Liver (tissue), 9 donors: ENCODE data around the gene IL2RA. TPM values are rescaled to one million over a fixed set of nuclear protein-coding genes. Genes with fewer than 3 reads are reported as not detected.

Experiments used
- DNase-seq: peaks from one replicate; pipeline ENCODE4 v3.0.0-alpha.2; 2017; ENCODE audit warnings: low spot score
- H3K27ac ChIP-seq, 2 donors: one replicate each; pipeline ENCODE4 v1.7.0; 2013; ENCODE audit warnings: inconsistent platforms in 2 of 2, low read length in 2 of 2, control low read depth in 1 of 2, low read depth in 1 of 2, mild to moderate bottlenecking in 1 of 2
- H3K27me3 ChIP-seq, 4 donors: one replicate each; pipeline versions ENCODE4 v1.6.1 to v1.7.0; 2013; ENCODE audit warnings: low read length in 3 of 4, inconsistent platforms in 1 of 4, mild to moderate bottlenecking in 1 of 4, moderate library complexity in 1 of 4; ENCODE audit not compliant: control insufficient read depth in 4 of 4, insufficient read depth in 4 of 4
- H3K36me3 ChIP-seq, 4 donors: one replicate each; pipeline versions ENCODE4 v1.6.1 to v1.7.0; 2013; ENCODE audit warnings: low read length in 3 of 4, mild to moderate bottlenecking in 3 of 4, low read depth in 1 of 4, moderate library complexity in 1 of 4; ENCODE audit not compliant: control insufficient read depth in 4 of 4, insufficient read depth in 3 of 4
- H3K4me1 ChIP-seq, 4 donors: one replicate each; pipeline versions ENCODE4 v1.6.1 to v1.7.0; 2013; ENCODE audit warnings: low read length in 3 of 4, mild to moderate bottlenecking in 3 of 4, moderate library complexity in 1 of 4; ENCODE audit not compliant: control insufficient read depth in 4 of 4, insufficient read depth in 4 of 4
- H3K4me3 ChIP-seq, 3 donors: one replicate each; pipeline versions ENCODE4 v1.6.1 to v1.7.0; 2013; ENCODE audit warnings: low read length in 3 of 3, control low read depth in 1 of 3, low read depth in 1 of 3, mild to moderate bottlenecking in 1 of 3
- H3K9ac ChIP-seq, 2 donors: one replicate each; pipeline ENCODE4 v1.7.0; 2013; ENCODE audit warnings: low read length in 2 of 2, mild to moderate bottlenecking in 2 of 2, moderate library complexity in 2 of 2, control low read depth in 1 of 2, low read depth in 1 of 2
- H3K9me3 ChIP-seq, 4 donors: one replicate each; pipeline versions ENCODE4 v1.6.1 to v1.7.0; 2013; ENCODE audit warnings: low read length in 3 of 4; ENCODE audit not compliant: control insufficient read depth in 4 of 4
- ATF3 ChIP-seq: IDR thresholded peaks from 2 replicates; pipeline ENCODE4 v1.6.1; 2016; ENCODE audit warnings: antibody characterized with exemption
- CTCF ChIP-seq: fragments of 150-350 bp; IDR thresholded peaks from 2 replicates; pipeline ENCODE4 v1.5.1; 2017; ENCODE audit warnings: improper control_type of control experiment, low read depth, low read length; ENCODE audit not compliant: missing input control
- EGR1 ChIP-seq, 2 donors: IDR thresholded peaks; 2 replicates each; pipeline ENCODE4 v1.6.1; 2016 to 2018; ENCODE audit warnings: antibody characterized with exemption in 2 of 2, low read depth in 2 of 2
- FOXA1 ChIP-seq: IDR thresholded peaks from 2 replicates; pipeline ENCODE4 v1.6.1; 2016; ENCODE audit warnings: antibody characterized with exemption
- FOXA2 ChIP-seq: IDR thresholded peaks from 2 replicates; pipeline ENCODE4 v1.6.1; 2016; ENCODE audit warnings: antibody characterized with exemption
- GABPA ChIP-seq, 2 donors: IDR thresholded peaks in 1 of 2; conservative IDR thresholded peaks in 1 of 2; 2 replicates each; pipeline ENCODE4 v1.6.1; 2016; ENCODE audit warnings: antibody characterized with exemption in 2 of 2, mild to moderate bottlenecking in 1 of 2, moderate library complexity in 1 of 2
- HNF4A ChIP-seq, 2 donors: conservative IDR thresholded peaks; 2 replicates each; pipeline ENCODE4 v1.6.1; 2016; ENCODE audit warnings: antibody characterized with exemption in 2 of 2, mild to moderate bottlenecking in 2 of 2
- HNF4G ChIP-seq: IDR thresholded peaks from 2 replicates; pipeline ENCODE4 v1.6.1; 2016; ENCODE audit warnings: antibody characterized with exemption
- JUND ChIP-seq, 2 donors: IDR thresholded peaks; 2 replicates each; pipeline ENCODE4 v1.6.1; 2016; ENCODE audit warnings: antibody characterized with exemption in 2 of 2
- MAX ChIP-seq: IDR thresholded peaks from 2 replicates; pipeline ENCODE4 v1.6.1; 2016; ENCODE audit warnings: antibody characterized with exemption
- NR2F2 ChIP-seq: IDR thresholded peaks from 2 replicates; pipeline ENCODE4 v1.6.1; 2016; ENCODE audit warnings: antibody characterized with exemption
- RAD21 ChIP-seq, 2 donors: IDR thresholded peaks; 2 replicates each; pipeline ENCODE4 v1.6.1; 2016; ENCODE audit warnings: antibody characterized with exemption in 2 of 2, mild to moderate bottlenecking in 2 of 2
- RXRA ChIP-seq, 2 donors: IDR thresholded peaks; 2 replicates each; pipeline ENCODE4 v1.6.1; 2017 to 2018; ENCODE audit warnings: antibody characterized with exemption in 2 of 2, mild to moderate bottlenecking in 1 of 2
- SP1 ChIP-seq: IDR thresholded peaks from 2 replicates; pipeline ENCODE4 v1.6.1; 2018; ENCODE audit warnings: antibody characterized with exemption, mild to moderate bottlenecking
- TAF1 ChIP-seq: conservative IDR thresholded peaks from 2 replicates; pipeline ENCODE4 v1.6.1; 2016; ENCODE audit warnings: antibody characterized with exemption, mild to moderate bottlenecking
- YY1 ChIP-seq: IDR thresholded peaks from 2 replicates; pipeline ENCODE4 v1.6.1; 2016; ENCODE audit warnings: antibody characterized with exemption, mild to moderate bottlenecking
- ZBTB33 ChIP-seq: IDR thresholded peaks from 2 replicates; pipeline ENCODE4 v1.6.1; 2016; ENCODE audit warnings: antibody characterized with exemption
- WGBS: extraction: QIAGEN DNeasy Blood & Tissue Kit; methylation state at CpG from one replicate; pipeline ENCODE4 v1.1.7; 2013; 5-methylcytosine and 5-hydroxymethylcytosine counted together
- polyA plus RNA-seq, 2 donors: library from polyadenylated mRNA; stranded (reverse) in 1 of 2; unstranded in 1 of 2; fragments of 200-250 nt in 1 of 2; fragments of >200 nt in 1 of 2; fragmentation: Nextera tagmentation in 1 of 2; extraction: Ambion mirVana in 1 of 2; gene quantifications; one replicate each; pipeline versions ENCODE4 v1.2.1 to v1.2.3, GENCODE V29; 2013 to 2015
- total RNA-seq, 2 donors: library from RNA; depleted of rRNA; stranded (reverse); fragments of >200 nt; gene quantifications; one replicate each; pipeline ENCODE4 v1.2.3, GENCODE V29; 2014
- donor health status: healthy.
- donor health status: healthy.
- donor health status: healthy.
- donor health status: healthy.
- donor health status: healthy.

Gene IL2RA
- total and polyA plus RNA-seq, 4 donors: 0.46 to 1.6 TPM; not detected in 2

GRCh38 chr10:5970527-5970926 lies 91.6 kb downstream of the IL2RA start:
- Histone ChIP-seq H3K27me3 (no peaks in the 10 kb centered on the region), H3K4me1 (peaks cover 16 to 45% (median 31%) of the 10 kb centered on the region in 4 donors), H3K27ac (peak overlapping the region; percentile 87 to 99), H3K4me3 (no peak overlapping the region), H3K9ac (no peak overlapping the region), H3K36me3 (no peaks in the 10 kb centered on the region), H3K9me3 (no peaks in the 10 kb centered on the region)
- DNase-seq: no peak
- TF ChIP-seq HNF4A (conservative IDR thresholded peaks at IDR 0.05) (no peak), ZBTB33 (no peak), FOXA1 (no peak), MAX (no peak), TAF1 (no peak), RAD21 (IDR thresholded peaks at IDR 0.05) (no peak), RXRA (IDR thresholded peaks at IDR 0.05) (no peak), EGR1 (IDR thresholded peaks at IDR 0.05; ENCODE audit: low read depth in 2 of 2) (no peak), NR2F2 (no peak), CTCF (no peak), YY1 (no peak), JUND (IDR thresholded peaks at IDR 0.05) (no peak)
- 83% methylated on average over 3 of the region's 3 CpGs for WGBS

GRCh38 chr10:5970066-5970465 lies 92.1 kb downstream of the IL2RA start:
- 82% methylated on average over 2 of the region's 2 CpGs for WGBS
- Histone ChIP-seq H3K4me1 (peaks cover 16 to 44% (median 29%) of the 10 kb centered on the region in 4 donors), H3K4me3 (no peak overlapping the region), H3K36me3 (no peaks in the 10 kb centered on the region), H3K9me3 (no peaks in the 10 kb centered on the region), H3K27ac (no peak overlapping the region), H3K27me3 (no peaks in the 10 kb centered on the region), H3K9ac (no peak overlapping the region)
- TF ChIP-seq HNF4G (no peak), MAX (no peak)
- DNase-seq: no peak

GRCh38 chr10:5968681-5969453 lies 93.3 kb downstream of the IL2RA start:
- no peak overlapping the region for H3K9ac ChIP-seq
- peaks cover 0 to 2% (median 0%) of the 10 kb centered on the region in 4 donors for H3K36me3 ChIP-seq
- DNase-seq: no peak
- H3K4me1 ChIP-seq: peaks cover 19 to 52% (median 37%) of the 10 kb centered on the region in 4 donors
- no peaks in the 10 kb centered on the region for H3K27me3 ChIP-seq
- H3K4me3 ChIP-seq: no peak overlapping the region
- no peaks in the 10 kb centered on the region for H3K9me3 ChIP-seq
- H3K27ac ChIP-seq: peak overlapping the region; percentile 60 to 83
- 62% methylated on average over 9 of the region's 9 CpGs for WGBS
- TF ChIP-seq ZBTB33 (peak; percentile 73), FOXA2 (peak; percentile 68), TAF1 (no peak), HNF4G (no peak), RXRA (IDR thresholded peaks at IDR 0.05) (peak; percentile 34 to 87), GABPA (IDR thresholded peaks at IDR 0.05 in 1 of 2, conservative IDR thresholded peaks at IDR 0.05 in 1 of 2) (peak in 1 of 2 donors; percentile 61), NR2F2 (no peak), FOXA1 (no peak), RAD21 (IDR thresholded peaks at IDR 0.05) (peak; percentile 7 to 38), MAX (peak; percentile 94), ATF3 (peak; percentile 90), SP1 (peak; percentile 50), JUND (IDR thresholded peaks at IDR 0.05) (peak; percentile 92 to 97)
